Measurements from ENCODE around the gene BRAF.

- no peak for TF ChIP-seq CTCF (IDR thresholded peaks at IDR 0.05; ENCODE audit: low read length)
- TF ChIP-seq EZH2 (optimal IDR thresholded peaks at IDR 0.05; ENCODE audit: low read depth, low read length): no peak
- no peak for TF ChIP-seq EZH2phosphoT487 (IDR thresholded peaks at IDR 0.05; ENCODE audit: low read length)
These were observed 4.0 kb downstream of the BRAF start for GRCh38 chr7:140920745-140921144.

Data from MM.1S (cell line).